C4-2B (cell line): ENCODE data around the gene EPHA2.

ENCODE experiments used
- CTCF ChIP-seq: fragments of 450-650 bp; conservative IDR thresholded peaks from 2 replicates; pipeline ENCODE4 v1.5.1; 2017; ENCODE audit warnings: mild to moderate bottlenecking
- ZFX ChIP-seq: fragments of 450-650 bp; IDR thresholded peaks from 2 replicates; pipeline ENCODE4 v1.6.1; 2017

- TF ChIP-seq CTCF: no peak
- TF ChIP-seq ZFX: no peak
Observed at GRCh38 chr1:16131636-16132324, 24.1 kb downstream of the EPHA2 start.
